ENCODE measurements around the gene CLVS2. TPM values are rescaled to one million over a fixed set of nuclear protein-coding genes. Genes with fewer than 3 reads are reported as not detected.

CLVS2 gene
- total and polyA plus RNA-seq, 2 of the 4 experiments (the other 2 are of a cell fraction), result 0.02 TPM; not detected in 1

GRCh38 chr6:123027408-123027807 is 31.4 kb downstream of the CLVS2 start:
- intact Hi-C loops (cut with micrococcal nuclease), result no loop called here
- H3K14ac ChIP-seq (replicated peaks; ENCODE audit: low read depth, low read length), result no peak overlapping the region
- WGBS, 2 experiments (ENCODE audit: extremely low coverage in 2 of 2, insufficient read length in 1 of 2), result no CpG with 5 or more reads among the region's 2 CpGs
- H3K18ac ChIP-seq (ENCODE audit: low read depth, low read length), result no peak overlapping the region
- H2BK15ac ChIP-seq (ENCODE audit: low read depth, low read length), result no peak overlapping the region
- no peaks in the 10 kb centered on the region for H3K36me3 ChIP-seq (ENCODE audit: control insufficient read depth, insufficient read depth, low read length)
- no peak overlapping the region for H2AK9ac ChIP-seq (replicated peaks; ENCODE audit: low read depth, low read length, poor library complexity)
- H3K23ac ChIP-seq (ENCODE audit: low read depth, low read length), result no peak overlapping the region
- no peak for ATAC-seq (ENCODE audit: low read depth)
- no peaks in the 10 kb centered on the region for H3K79me1 ChIP-seq (ENCODE audit: low read depth in 1 of 2, low read length in 2 of 2)
- H3K27ac ChIP-seq (ENCODE audit: insufficient read depth, low read length), result no peak overlapping the region
- in situ Hi-C loops (cut with MboI; ENCODE audit: low sequenced_read_pairs), result no loop called here
- no peak overlapping the region for H2BK5ac ChIP-seq (ENCODE audit: low read depth, low read length, poor library complexity, severe bottlenecking)
- CTCF ChIA-PET, result no interaction called here
- no peaks in the 10 kb centered on the region for H3K4me1 ChIP-seq (ENCODE audit: control insufficient read depth, insufficient read depth, low read length)
- H2BK120ac ChIP-seq (ENCODE audit: low read depth, low read length), result no peak overlapping the region
- no peak overlapping the region for H3K4me3 ChIP-seq (ENCODE audit: insufficient read depth, low read depth, low read length)
- BruUV-seq (replicated peaks), result no TSS peak
- no peak overlapping the region for H3K56ac ChIP-seq (ENCODE audit: extremely low read depth, insufficient read depth, low read length)
- H2AFZ ChIP-seq (replicated peaks; ENCODE audit: low read length, poor library complexity), result no peak overlapping the region
- H2BK20ac ChIP-seq (ENCODE audit: low read depth, low read length), result no peak overlapping the region
- no peaks in the 10 kb centered on the region for H3K27me3 ChIP-seq (ENCODE audit: control insufficient read depth, insufficient read depth, low read length)
- H4K91ac ChIP-seq (ENCODE audit: insufficient read depth, low read depth, low read length), result no peak overlapping the region
- no peak overlapping the region for H2AK5ac ChIP-seq (ENCODE audit: low read depth, low read length)
- dilution Hi-C loops (cut with HindIII; ENCODE audit: low sequenced_read_pairs, unreplicated experiment), result no loop called here
- peaks cover 7% of the 10 kb centered on the region; the same call in 1 of the 2 replicates for H3K9me3 ChIP-seq (ENCODE audit: control insufficient read depth, insufficient read depth, low read length)
- H3K9me1 ChIP-seq (ENCODE audit: insufficient read depth, low read length), result no peaks in the 10 kb centered on the region
- no peak overlapping the region for H3K4ac ChIP-seq (ENCODE audit: low read depth, low read length)
- H3K4me2 ChIP-seq (ENCODE audit: low read depth, low read length), result no peak overlapping the region
- POLR2A ChIA-PET (ENCODE audit: unreplicated experiment), result no interaction called here
- TF ChIP-seq, protein P1, sequence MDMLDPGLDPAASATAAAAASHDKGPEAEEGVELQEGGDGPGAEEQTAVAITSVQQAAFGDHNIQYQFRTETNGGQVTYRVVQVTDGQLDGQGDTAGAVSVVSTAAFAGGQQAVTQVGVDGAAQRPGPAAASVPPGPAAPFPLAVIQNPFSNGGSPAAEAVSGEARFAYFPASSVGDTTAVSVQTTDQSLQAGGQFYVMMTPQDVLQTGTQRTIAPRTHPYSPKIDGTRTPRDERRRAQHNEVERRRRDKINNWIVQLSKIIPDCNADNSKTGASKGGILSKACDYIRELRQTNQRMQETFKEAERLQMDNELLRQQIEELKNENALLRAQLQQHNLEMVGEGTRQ (IDR thresholded peaks at IDR 0.05; ENCODE audit: low read depth, low read length), result no peak
- TF ChIP-seq MAZ (IDR thresholded peaks at IDR 0.05; ENCODE audit: borderline replicate concordance, low read depth, low read length) (no peak), RFX5 (IDR thresholded peaks at IDR 0.05; ENCODE audit: low read depth, low read length) (no peak), NFE2L2 (IDR thresholded peaks at IDR 0.05; ENCODE audit: low read depth, low read length) (no peak), CHD1 (IDR thresholded peaks at IDR 0.05; ENCODE audit: low read depth, low read length) (no peak), MAFK (IDR thresholded peaks at IDR 0.05; ENCODE audit: low read depth, low read length) (no peak), FOS (IDR thresholded peaks at IDR 0.05; ENCODE audit: low read depth, low read length) (no peak), CEBPB (IDR thresholded peaks at IDR 0.05; ENCODE audit: low read depth, low read length) (no peak), SMC3 (IDR thresholded peaks at IDR 0.05; ENCODE audit: low read depth, low read length) (no peak), RAD21 (IDR thresholded peaks at IDR 0.05; ENCODE audit: low read length) (no peak), RCOR1 (IDR thresholded peaks at IDR 0.05; ENCODE audit: insufficient replicate concordance, low read length) (no peak), MXI1 (IDR thresholded peaks at IDR 0.05; ENCODE audit: borderline replicate concordance, low read depth, low read length) (no peak), POLR2A (IDR thresholded peaks at IDR 0.05; ENCODE audit: low read depth, low read length) (no peak), BHLHE40 (IDR thresholded peaks at IDR 0.05; ENCODE audit: low read depth, low read length) (no peak)
- TF ChIP-seq, protein P2, sequence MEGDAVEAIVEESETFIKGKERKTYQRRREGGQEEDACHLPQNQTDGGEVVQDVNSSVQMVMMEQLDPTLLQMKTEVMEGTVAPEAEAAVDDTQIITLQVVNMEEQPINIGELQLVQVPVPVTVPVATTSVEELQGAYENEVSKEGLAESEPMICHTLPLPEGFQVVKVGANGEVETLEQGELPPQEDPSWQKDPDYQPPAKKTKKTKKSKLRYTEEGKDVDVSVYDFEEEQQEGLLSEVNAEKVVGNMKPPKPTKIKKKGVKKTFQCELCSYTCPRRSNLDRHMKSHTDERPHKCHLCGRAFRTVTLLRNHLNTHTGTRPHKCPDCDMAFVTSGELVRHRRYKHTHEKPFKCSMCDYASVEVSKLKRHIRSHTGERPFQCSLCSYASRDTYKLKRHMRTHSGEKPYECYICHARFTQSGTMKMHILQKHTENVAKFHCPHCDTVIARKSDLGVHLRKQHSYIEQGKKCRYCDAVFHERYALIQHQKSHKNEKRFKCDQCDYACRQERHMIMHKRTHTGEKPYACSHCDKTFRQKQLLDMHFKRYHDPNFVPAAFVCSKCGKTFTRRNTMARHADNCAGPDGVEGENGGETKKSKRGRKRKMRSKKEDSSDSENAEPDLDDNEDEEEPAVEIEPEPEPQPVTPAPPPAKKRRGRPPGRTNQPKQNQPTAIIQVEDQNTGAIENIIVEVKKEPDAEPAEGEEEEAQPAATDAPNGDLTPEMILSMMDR (conservative IDR thresholded peaks at IDR 0.05; ENCODE audit: low read depth, low read length), result no peak
- TF ChIP-seq, protein P3, sequence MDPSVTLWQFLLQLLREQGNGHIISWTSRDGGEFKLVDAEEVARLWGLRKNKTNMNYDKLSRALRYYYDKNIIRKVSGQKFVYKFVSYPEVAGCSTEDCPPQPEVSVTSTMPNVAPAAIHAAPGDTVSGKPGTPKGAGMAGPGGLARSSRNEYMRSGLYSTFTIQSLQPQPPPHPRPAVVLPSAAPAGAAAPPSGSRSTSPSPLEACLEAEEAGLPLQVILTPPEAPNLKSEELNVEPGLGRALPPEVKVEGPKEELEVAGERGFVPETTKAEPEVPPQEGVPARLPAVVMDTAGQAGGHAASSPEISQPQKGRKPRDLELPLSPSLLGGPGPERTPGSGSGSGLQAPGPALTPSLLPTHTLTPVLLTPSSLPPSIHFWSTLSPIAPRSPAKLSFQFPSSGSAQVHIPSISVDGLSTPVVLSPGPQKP (IDR thresholded peaks at IDR 0.05; ENCODE audit: borderline replicate concordance, low read depth, low read length), result no peak
- no peak overlapping the region for H3K9ac ChIP-seq (ENCODE audit: low read depth, low read length)
- H4K20me1 ChIP-seq (ENCODE audit: insufficient read depth, low read length), result no peaks in the 10 kb centered on the region
- no peak for DNase-seq
- no peak overlapping the region for H4K8ac ChIP-seq (ENCODE audit: low read depth in 2 of 2, low read length in 2 of 2)
- H4K5ac ChIP-seq (ENCODE audit: low read depth, low read length), result no peak overlapping the region
